ENCODE measurements around the gene DOCK2. TPM values are rescaled to one million over a fixed set of nuclear protein-coding genes. Genes with fewer than 3 reads are reported as not detected.

Gene DOCK2
- total RNA-seq, 1 experiment from 2014 or later: 4.6 TPM

GRCh38 chr5:169695919-169696490 lies 58.9 kb downstream of the DOCK2 start (continued):
- TF ChIP-seq, protein P1, sequence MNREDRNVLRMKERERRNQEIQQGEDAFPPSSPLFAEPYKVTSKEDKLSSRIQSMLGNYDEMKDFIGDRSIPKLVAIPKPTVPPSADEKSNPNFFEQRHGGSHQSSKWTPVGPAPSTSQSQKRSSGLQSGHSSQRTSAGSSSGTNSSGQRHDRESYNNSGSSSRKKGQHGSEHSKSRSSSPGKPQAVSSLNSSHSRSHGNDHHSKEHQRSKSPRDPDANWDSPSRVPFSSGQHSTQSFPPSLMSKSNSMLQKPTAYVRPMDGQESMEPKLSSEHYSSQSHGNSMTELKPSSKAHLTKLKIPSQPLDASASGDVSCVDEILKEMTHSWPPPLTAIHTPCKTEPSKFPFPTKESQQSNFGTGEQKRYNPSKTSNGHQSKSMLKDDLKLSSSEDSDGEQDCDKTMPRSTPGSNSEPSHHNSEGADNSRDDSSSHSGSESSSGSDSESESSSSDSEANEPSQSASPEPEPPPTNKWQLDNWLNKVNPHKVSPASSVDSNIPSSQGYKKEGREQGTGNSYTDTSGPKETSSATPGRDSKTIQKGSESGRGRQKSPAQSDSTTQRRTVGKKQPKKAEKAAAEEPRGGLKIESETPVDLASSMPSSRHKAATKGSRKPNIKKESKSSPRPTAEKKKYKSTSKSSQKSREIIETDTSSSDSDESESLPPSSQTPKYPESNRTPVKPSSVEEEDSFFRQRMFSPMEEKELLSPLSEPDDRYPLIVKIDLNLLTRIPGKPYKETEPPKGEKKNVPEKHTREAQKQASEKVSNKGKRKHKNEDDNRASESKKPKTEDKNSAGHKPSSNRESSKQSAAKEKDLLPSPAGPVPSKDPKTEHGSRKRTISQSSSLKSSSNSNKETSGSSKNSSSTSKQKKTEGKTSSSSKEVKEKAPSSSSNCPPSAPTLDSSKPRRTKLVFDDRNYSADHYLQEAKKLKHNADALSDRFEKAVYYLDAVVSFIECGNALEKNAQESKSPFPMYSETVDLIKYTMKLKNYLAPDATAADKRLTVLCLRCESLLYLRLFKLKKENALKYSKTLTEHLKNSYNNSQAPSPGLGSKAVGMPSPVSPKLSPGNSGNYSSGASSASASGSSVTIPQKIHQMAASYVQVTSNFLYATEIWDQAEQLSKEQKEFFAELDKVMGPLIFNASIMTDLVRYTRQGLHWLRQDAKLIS (CRISPR knock-in tag; IDR thresholded peaks at IDR 0.05; ENCODE audit: borderline replicate concordance): no peak
- TF ChIP-seq FOXP1 (CRISPR knock-in tag; IDR thresholded peaks at IDR 0.05; ENCODE audit: borderline replicate concordance) (no peak), ESRRA (CRISPR knock-in tag; IDR thresholded peaks at IDR 0.05; ENCODE audit: borderline replicate concordance) (no peak), RORB (CRISPR knock-in tag; IDR thresholded peaks at IDR 0.05) (no peak), NR2C2 (CRISPR knock-in tag; IDR thresholded peaks at IDR 0.05) (no peak), NR3C1 (CRISPR knock-in tag; conservative IDR thresholded peaks at IDR 0.05; ENCODE audit: low read depth) (no peak), STAT6 (CRISPR knock-in tag; conservative IDR thresholded peaks at IDR 0.05; ENCODE audit: low read depth) (no peak)
- TF ChIP-seq, protein P2, sequence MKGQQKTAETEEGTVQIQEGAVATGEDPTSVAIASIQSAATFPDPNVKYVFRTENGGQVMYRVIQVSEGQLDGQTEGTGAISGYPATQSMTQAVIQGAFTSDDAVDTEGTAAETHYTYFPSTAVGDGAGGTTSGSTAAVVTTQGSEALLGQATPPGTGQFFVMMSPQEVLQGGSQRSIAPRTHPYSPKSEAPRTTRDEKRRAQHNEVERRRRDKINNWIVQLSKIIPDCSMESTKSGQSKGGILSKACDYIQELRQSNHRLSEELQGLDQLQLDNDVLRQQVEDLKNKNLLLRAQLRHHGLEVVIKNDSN (CRISPR knock-in tag; IDR thresholded peaks at IDR 0.05): no peak

DNA sequence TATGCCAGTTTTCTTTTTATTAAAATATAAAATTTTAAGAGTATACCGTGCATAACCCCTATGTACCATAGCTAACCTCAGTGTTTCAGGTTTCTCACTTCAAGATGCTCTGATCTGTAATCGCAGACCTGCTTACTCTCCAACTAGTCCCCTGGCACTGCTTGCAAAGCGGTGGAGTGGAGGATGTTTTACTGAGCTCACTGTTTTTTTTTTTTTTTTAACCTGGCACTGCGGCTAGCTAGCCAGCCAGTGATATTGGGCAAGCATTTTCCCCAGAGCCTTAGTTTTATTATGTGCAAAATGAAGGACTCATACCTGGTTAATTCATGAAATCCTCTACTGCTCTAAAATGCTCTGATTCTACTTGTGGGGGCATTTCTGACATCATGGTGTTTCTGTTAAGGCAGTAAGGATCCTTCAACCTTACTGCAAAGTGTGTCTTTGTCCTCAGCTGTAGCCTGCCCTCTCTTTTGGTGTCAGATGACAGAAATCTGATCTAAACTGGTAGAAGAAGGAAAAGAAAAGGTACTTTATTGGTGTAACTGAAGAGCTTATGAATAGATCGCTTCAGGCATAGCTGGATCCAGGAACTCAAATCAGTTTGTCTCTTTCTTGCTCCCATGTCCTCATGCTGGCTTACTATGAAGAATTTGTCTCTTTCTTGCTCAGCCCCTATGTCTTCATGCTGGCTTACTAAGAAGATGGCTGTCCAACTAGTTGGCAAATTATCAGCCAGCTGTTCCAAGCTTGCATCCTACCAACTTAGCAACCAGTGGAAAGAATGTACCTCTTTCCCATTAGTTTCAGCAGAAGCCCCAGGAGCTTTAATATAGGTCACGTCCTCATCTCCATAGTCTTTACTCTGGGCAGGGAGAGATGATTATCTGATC lies 59.8 kb downstream of the DOCK2 start:
- no peaks in the 10 kb centered on the region for H3K36me3 Mint-ChIP-seq
- H3K27me3 Mint-ChIP-seq (ENCODE audit: low read depth): no peaks in the 10 kb centered on the region
- no peak for DNase-seq (ENCODE audit: low spot score)
- no peaks in the 10 kb centered on the region for H3K4me1 Mint-ChIP-seq
- TF ChIP-seq ATF3 (CRISPR knock-in tag; conservative IDR thresholded peaks at IDR 0.05): no peak
- ChIA-PET CTCF (interaction anchor here (0.6 to 3.9 kb wide), 4 partner anchors 278 to 395 kb away, joined by 3 to 17 read pairs (median 4); partner anchors contain the start of gene INSYN2B), POLR2A (no interaction called here)
- H3K27ac Mint-ChIP-seq: no peak overlapping the region
- ATAC-seq: no peak
- H3K9me3 Mint-ChIP-seq: no peaks in the 10 kb centered on the region
- no peak overlapping the region for H3K4me3 Mint-ChIP-seq

DNA sequence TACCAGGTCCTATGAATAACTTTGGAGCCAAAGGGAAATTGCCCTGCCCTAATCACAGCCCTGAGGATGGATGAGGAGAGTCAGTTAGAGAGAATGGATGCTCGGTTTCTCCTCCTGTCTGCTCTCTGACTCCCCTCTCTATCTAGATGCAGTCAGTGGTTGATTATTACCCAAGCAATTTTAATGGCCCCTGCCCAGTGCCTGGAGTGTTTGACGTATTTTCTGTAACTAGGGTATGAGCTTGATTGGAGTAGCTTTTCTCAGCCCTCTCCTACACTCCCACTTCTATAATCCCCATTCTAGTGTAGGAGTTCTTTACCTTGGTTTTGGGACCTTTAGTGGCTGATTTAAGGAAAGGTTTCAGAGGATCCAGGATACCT lies 60.4 kb downstream of the DOCK2 start:
- H3K27me3 Mint-ChIP-seq (ENCODE audit: low read depth): no peaks in the 10 kb centered on the region
- DNase-seq (ENCODE audit: low spot score) (no peak), ATAC-seq (no peak)
- TF ChIP-seq, protein P3, sequence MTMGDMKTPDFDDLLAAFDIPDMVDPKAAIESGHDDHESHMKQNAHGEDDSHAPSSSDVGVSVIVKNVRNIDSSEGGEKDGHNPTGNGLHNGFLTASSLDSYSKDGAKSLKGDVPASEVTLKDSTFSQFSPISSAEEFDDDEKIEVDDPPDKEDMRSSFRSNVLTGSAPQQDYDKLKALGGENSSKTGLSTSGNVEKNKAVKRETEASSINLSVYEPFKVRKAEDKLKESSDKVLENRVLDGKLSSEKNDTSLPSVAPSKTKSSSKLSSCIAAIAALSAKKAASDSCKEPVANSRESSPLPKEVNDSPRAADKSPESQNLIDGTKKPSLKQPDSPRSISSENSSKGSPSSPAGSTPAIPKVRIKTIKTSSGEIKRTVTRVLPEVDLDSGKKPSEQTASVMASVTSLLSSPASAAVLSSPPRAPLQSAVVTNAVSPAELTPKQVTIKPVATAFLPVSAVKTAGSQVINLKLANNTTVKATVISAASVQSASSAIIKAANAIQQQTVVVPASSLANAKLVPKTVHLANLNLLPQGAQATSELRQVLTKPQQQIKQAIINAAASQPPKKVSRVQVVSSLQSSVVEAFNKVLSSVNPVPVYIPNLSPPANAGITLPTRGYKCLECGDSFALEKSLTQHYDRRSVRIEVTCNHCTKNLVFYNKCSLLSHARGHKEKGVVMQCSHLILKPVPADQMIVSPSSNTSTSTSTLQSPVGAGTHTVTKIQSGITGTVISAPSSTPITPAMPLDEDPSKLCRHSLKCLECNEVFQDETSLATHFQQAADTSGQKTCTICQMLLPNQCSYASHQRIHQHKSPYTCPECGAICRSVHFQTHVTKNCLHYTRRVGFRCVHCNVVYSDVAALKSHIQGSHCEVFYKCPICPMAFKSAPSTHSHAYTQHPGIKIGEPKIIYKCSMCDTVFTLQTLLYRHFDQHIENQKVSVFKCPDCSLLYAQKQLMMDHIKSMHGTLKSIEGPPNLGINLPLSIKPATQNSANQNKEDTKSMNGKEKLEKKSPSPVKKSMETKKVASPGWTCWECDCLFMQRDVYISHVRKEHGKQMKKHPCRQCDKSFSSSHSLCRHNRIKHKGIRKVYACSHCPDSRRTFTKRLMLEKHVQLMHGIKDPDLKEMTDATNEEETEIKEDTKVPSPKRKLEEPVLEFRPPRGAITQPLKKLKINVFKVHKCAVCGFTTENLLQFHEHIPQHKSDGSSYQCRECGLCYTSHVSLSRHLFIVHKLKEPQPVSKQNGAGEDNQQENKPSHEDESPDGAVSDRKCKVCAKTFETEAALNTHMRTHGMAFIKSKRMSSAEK (CRISPR knock-in tag; IDR thresholded peaks at IDR 0.05; ENCODE audit: borderline replicate concordance): no peak
- no peaks in the 10 kb centered on the region for H3K36me3 Mint-ChIP-seq
- no peaks in the 10 kb centered on the region for H3K9me3 Mint-ChIP-seq
- no peak overlapping the region for H3K27ac Mint-ChIP-seq
- ChIA-PET CTCF (interaction anchor here (1.1 to 3.9 kb wide), 2 partner anchors 283 kb away, joined by 3 to 17 read pairs; partner anchors contain the start of gene INSYN2B), POLR2A (no interaction called here)
- H3K4me1 Mint-ChIP-seq: peaks cover 6% of the 10 kb centered on the region
- no peak overlapping the region for H3K4me3 Mint-ChIP-seq

All from WTC11 (cell line).